ENCODE measurements around the gene LCNL1. TPM values are rescaled to one million over a fixed set of nuclear protein-coding genes. Genes with fewer than 3 reads are reported as not detected.

LCNL1 gene
- total and polyA plus RNA-seq, 7 donors = 0.14 to 1.1 (median 0.49) TPM; not detected in 2

- Histone ChIP-seq H3K4me1 (no peaks in the 10 kb centered on the region), H3K4me3 (no peak overlapping the region), H3K27me3 (no peaks in the 10 kb centered on the region), H3K9me3 (no peaks in the 10 kb centered on the region), H3K27ac (no peak overlapping the region), H3K36me3 (peaks cover 0 to 25% (median 10%) of the 10 kb centered on the region in 4 donors)
- TF ChIP-seq EP300 (IDR thresholded peaks at IDR 0.05) (no peak), POLR2A (IDR thresholded peaks at IDR 0.05) (no peak), POLR2AphosphoS5 (IDR thresholded peaks at IDR 0.05) (no peak)
- TF ChIP-seq, protein P1, sequence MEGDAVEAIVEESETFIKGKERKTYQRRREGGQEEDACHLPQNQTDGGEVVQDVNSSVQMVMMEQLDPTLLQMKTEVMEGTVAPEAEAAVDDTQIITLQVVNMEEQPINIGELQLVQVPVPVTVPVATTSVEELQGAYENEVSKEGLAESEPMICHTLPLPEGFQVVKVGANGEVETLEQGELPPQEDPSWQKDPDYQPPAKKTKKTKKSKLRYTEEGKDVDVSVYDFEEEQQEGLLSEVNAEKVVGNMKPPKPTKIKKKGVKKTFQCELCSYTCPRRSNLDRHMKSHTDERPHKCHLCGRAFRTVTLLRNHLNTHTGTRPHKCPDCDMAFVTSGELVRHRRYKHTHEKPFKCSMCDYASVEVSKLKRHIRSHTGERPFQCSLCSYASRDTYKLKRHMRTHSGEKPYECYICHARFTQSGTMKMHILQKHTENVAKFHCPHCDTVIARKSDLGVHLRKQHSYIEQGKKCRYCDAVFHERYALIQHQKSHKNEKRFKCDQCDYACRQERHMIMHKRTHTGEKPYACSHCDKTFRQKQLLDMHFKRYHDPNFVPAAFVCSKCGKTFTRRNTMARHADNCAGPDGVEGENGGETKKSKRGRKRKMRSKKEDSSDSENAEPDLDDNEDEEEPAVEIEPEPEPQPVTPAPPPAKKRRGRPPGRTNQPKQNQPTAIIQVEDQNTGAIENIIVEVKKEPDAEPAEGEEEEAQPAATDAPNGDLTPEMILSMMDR (IDR thresholded peaks at IDR 0.05) = no peak
- intact Hi-C loops (cut with DNase I) = no loop called here
- no peak for DNase-seq
- WGBS, 2 donors = 79 to 83% methylated on average over 30 of the region's 30 CpGs
These were observed 24.5 kb downstream of the LCNL1 start for GRCh38 chr9:137007108-137007815.

DNA sequence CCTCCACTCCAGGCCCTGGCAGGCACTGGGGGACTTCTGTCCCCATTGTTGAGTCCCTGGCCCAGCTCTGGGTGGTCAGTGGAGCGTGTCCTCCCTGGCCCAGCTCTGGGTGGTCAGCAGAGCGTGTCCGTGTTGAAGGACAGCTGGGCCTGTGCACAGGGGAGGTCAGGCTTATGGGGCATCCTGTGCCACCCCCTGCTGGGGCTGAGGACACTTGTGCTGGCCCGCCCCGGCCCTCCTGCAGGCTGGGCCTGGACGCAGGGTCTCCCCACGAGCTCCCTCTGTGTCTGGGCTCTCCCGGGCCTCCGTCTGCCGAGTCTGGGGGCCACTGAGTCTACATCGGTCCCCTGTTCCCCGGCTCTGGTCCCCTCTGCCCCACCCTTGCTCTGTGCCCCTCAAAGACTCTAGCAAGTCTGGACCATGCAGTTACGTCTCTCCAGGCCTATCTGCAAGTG is 25.1 kb downstream of the LCNL1 start:
- intact Hi-C loops (cut with DNase I) = no loop called here

GRCh38 chr9:137008312-137008711 is 25.5 kb downstream of the LCNL1 start:
- no peaks in the 10 kb centered on the region for H3K4me1 ChIP-seq
- H3K4me3 ChIP-seq = no peak overlapping the region
- DNase-seq = no peak
- no peaks in the 10 kb centered on the region for H3K27me3 ChIP-seq
- TF ChIP-seq, protein P1 (IDR thresholded peaks at IDR 0.05) = no peak
- TF ChIP-seq EP300 (IDR thresholded peaks at IDR 0.05) (no peak), POLR2AphosphoS5 (IDR thresholded peaks at IDR 0.05) (no peak), POLR2A (IDR thresholded peaks at IDR 0.05) (no peak)
- no peaks in the 10 kb centered on the region for H3K9me3 ChIP-seq
- intact Hi-C loops (cut with DNase I) = no loop called here
- no peak overlapping the region for H3K27ac ChIP-seq
- H3K36me3 ChIP-seq = peaks cover 0 to 35% (median 16%) of the 10 kb centered on the region in 4 donors
- WGBS, 2 donors = 83% methylated on average over 22 of the region's 22 CpGs

More for the DNA sequence above, 25.1 kb downstream of the LCNL1 start:
- H3K4me3 ChIP-seq = no peak overlapping the region
- H3K9me3 ChIP-seq = no peaks in the 10 kb centered on the region
- no peak for DNase-seq
- H3K27me3 ChIP-seq = no peaks in the 10 kb centered on the region
- 88 to 90% methylated on average over 13 of the region's 13 CpGs for WGBS, 2 donors
- TF ChIP-seq POLR2A (IDR thresholded peaks at IDR 0.05) = no peak
- no peak for TF ChIP-seq EP300 (IDR thresholded peaks at IDR 0.05)
- TF ChIP-seq POLR2AphosphoS5 (IDR thresholded peaks at IDR 0.05) = no peak
- TF ChIP-seq, protein P1 (IDR thresholded peaks at IDR 0.05) = no peak
- H3K36me3 ChIP-seq = peaks cover 0 to 31% (median 15%) of the 10 kb centered on the region in 4 donors
- H3K27ac ChIP-seq = no peak overlapping the region
- H3K4me1 ChIP-seq = no peaks in the 10 kb centered on the region

GRCh38 chr9:137009217-137009616 is 26.4 kb downstream of the LCNL1 start:
- no peak for DNase-seq
- intact Hi-C loops (cut with DNase I) = no loop called here
- Histone ChIP-seq H3K4me3 (no peak overlapping the region), H3K9me3 (no peaks in the 10 kb centered on the region), H3K4me1 (no peaks in the 10 kb centered on the region), H3K27ac (no peak overlapping the region), H3K36me3 (peaks cover 0 to 42% (median 16%) of the 10 kb centered on the region in 4 donors), H3K27me3 (no peaks in the 10 kb centered on the region)
- WGBS, 2 donors = 95 to 96% methylated on average over 18 of the region's 18 CpGs
- no peak for TF ChIP-seq POLR2A (IDR thresholded peaks at IDR 0.05)
- TF ChIP-seq EP300 (IDR thresholded peaks at IDR 0.05) = no peak
- no peak for TF ChIP-seq POLR2AphosphoS5 (IDR thresholded peaks at IDR 0.05)

- Histone ChIP-seq H3K27me3 (no peaks in the 10 kb centered on the region), H3K4me3 (no peak overlapping the region), H3K4me1 (no peaks in the 10 kb centered on the region), H3K27ac (no peak overlapping the region), H3K36me3 (peaks cover 0 to 50% (median 19%) of the 10 kb centered on the region in 4 donors), H3K9me3 (no peaks in the 10 kb centered on the region)
- WGBS, 2 donors = 95 to 96% methylated on average over 49 of the region's 49 CpGs
- intact Hi-C loops (cut with DNase I) = no loop called here
- no peak for TF ChIP-seq POLR2A (IDR thresholded peaks at IDR 0.05)
- TF ChIP-seq EP300 (IDR thresholded peaks at IDR 0.05) = no peak
- no peak for DNase-seq
These were observed 27.3 kb downstream of the LCNL1 start for GRCh38 chr9:137009938-137010732.

Measured in sigmoid colon (tissue), 7 donors.